Right ventricle myocardium inferior (tissue), 1 donor: ENCODE results near the gene SERTM1. TPM values are rescaled to one million over a fixed set of nuclear protein-coding genes. Genes with fewer than 3 reads are reported as not detected.

ENCODE experiments used
- ATAC-seq: fragments of 200-7000 bp; cut with Tn5 transposase; one replicate; pipeline ENCODE4 v1.9.1; 2020; ENCODE audit warnings: mild to moderate bottlenecking, moderate library complexity
- DNase-seq: peaks from one replicate; pipeline ENCODE4 v3.0.0; 2021; ENCODE audit errors: missing footprints
- intact Hi-C: fragments of 100-400 bp; cut with DNase I; formaldehyde crosslinking; loops from one replicate; pipeline ENCODE4 v1.11.0; 2022
- long read RNA-seq: library from polyadenylated mRNA; unstranded; transcript quantifications from one replicate; pipeline ENCODE4 v2.0.0, GENCODE V29; 2021
- total RNA-seq: library from RNA; stranded (reverse); fragmentation: NEBNext Ultra II Directional; extraction: Animal tissue kit (Norgen Biotek cat#: 25700); gene quantifications from one replicate; pipeline ENCODE4 v1.2.1, GENCODE V29; 2021
- donor health status: DM: no; HTN: yes; CAD: no; lungs with severe emphysema.

Gene SERTM1
- 2.0 TPM for total RNA-seq
- long read RNA-seq, partial matches to known transcripts, result 0 of 2 reads
- long read RNA-seq, other reads (novel, unspliced or antisense), result 0 of 2 reads

DNA sequence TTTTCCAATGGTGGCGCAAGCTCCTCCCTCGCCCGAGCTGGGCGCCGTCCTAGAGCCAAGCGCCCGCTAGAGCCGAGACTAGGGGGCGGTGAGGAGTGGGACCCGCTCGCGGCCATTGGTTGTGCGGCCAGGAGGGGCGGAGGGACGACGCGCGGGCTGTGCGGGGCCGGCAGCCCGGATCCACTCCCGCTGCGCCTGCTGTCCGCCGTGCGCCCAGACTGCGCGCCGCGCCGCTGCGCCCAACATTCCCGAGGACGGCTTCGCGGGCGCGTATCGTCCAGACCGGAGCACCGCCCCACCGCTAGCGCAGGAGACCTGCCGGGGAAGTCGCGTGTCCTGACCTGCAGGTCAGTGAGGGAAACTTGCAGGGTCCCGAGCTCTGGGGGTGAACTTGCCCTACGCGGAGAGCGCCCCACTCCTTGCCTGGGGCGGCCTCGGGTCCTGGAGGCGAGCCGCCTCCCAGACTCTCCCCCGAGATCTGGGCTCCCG lies at the start of gene SERTM1:
Gene SERTM1 (plus strand): TSS at position 183 of the 489 bp plus-strand sequence. CDS start 21,059 bp downstream, outside the sequence.
- intact Hi-C loops, result loop anchor here (5.0 kb wide), 1 partner anchor 132 kb away; no protein-coding TSS in a partner anchor
- DNase-seq (peak; percentile 69), ATAC-seq (peak; percentile 95)

- ATAC-seq (no peak), DNase-seq (no peak)
- intact Hi-C loops, result no loop called here
Observed at GRCh38 chr13:36628377-36629056, 45.3 kb upstream of the SERTM1 start.

- ATAC-seq (no peak), DNase-seq (no peak)
- intact Hi-C loops, result no loop called here
Observed at GRCh38 chr13:36629057-36629385, 44.8 kb upstream of the SERTM1 start.

DNA sequence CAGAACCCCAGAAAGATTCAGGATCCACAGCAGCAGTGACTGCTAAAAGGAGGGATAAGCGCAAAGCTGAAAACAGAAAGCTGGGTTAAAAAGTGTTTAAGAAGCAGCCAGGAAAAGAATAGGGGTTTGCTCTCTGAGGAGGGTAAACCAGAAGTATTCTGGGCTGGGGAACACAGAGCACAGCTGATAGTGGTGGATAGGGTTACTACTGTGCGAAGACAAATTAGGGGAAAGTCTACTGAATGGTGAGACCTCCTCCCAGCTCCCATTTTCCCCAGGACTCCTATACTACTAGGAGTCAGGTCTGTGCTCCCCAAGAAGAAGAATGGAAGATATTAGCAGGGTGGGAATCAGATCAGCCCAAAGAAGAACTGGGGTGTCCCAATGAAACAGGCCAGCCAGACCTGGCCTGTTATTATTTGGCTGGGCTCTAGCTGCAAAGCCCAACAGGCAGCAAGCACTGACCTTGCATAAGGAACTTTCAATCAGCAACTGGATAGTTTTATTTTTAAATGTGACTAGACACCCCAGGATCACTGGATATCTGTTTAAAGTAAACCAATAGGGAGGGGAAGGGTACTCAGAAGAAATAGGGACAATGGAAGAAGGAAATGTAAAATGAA lies 43.5 kb upstream of the SERTM1 start:
- DNase-seq (no peak), ATAC-seq (peak; percentile 62)
- intact Hi-C loops, result no loop called here

DNA sequence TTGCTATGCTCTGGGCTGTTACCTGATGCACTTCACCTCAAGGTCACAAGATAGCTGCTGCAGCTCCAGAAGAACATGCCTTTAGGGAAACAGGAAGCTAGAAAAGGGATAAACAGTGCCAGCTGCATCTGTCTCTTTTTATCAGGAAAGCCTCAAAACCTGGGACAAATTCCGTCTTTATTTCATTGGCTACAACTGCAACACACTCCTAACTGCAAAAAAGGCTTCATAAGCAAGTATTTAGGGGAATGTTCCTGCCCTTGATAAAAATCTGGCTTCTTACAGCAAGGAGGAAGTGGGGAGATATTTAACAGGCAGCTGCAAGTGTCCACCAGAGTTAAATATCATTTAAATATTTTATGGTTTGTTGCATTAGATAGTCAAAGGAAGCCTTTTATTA lies 34.2 kb upstream of the SERTM1 start:
- ATAC-seq (no peak), DNase-seq (no peak)
- intact Hi-C loops, result no loop called here

GRCh38 chr13:36650611-36651010 lies 23.2 kb upstream of the SERTM1 start:
- no peak for ATAC-seq
- intact Hi-C loops, result no loop called here

GRCh38 chr13:36665630-36666029 lies 8.2 kb upstream of the SERTM1 start:
- DNase-seq (no peak), ATAC-seq (no peak)
- intact Hi-C loops, result no loop called here

More at GRCh38 chr13:36650611-36651010, 23.2 kb upstream of the SERTM1 start:
- no peak for DNase-seq

GRCh38 chr13:36666477-36667229 lies 7.2 kb upstream of the SERTM1 start:
- ATAC-seq (no peak), DNase-seq (no peak)

GRCh38 chr13:36668316-36668715 lies 5.5 kb upstream of the SERTM1 start:
- intact Hi-C loops, result no loop called here
- ATAC-seq (no peak), DNase-seq (no peak)

More at GRCh38 chr13:36666477-36667229, 7.2 kb upstream of the SERTM1 start:
- intact Hi-C loops, result no loop called here

DNA sequence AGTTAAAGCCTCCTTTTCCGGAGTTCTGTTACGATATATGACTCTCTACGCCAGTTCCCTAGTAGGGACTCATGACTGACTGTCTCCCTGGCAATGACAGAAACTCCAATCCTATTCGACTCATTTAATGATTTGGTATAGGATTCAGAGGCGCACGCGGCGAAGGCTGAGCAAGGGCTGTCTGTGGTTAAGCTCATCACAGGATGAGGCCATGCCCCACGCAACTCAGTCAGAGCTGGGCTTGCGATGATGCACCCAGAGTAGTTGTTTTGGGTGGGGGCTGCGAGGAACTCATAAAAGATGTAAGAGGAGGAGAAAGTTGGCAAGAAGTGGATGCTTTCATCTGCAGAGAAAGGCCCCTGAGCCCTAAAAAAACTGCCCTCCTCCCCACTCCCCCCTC lies 468 bp upstream of the SERTM1 start:
- no peak for DNase-seq
- no peak for ATAC-seq
- intact Hi-C loops, result loop anchor here (5.0 kb wide), 1 partner anchor 131 kb away; no protein-coding TSS in a partner anchor

- DNase-seq, result no peak
- peak; percentile 35 for ATAC-seq
- intact Hi-C loops, result loop anchor here (5.0 kb wide), 1 partner anchor 132 kb away; no protein-coding TSS in a partner anchor
Observed at GRCh38 chr13:36674337-36675212, 755 bp downstream of the SERTM1 start.

- ATAC-seq, result no peak
- DNase-seq, result no peak
- intact Hi-C loops, result no loop called here
Observed at GRCh38 chr13:36675213-36675536, 1.4 kb downstream of the SERTM1 start.

- ATAC-seq, result no peak
- no peak for DNase-seq
- intact Hi-C loops, result no loop called here
Observed at GRCh38 chr13:36680913-36681312, 7.1 kb downstream of the SERTM1 start.

GRCh38 chr13:36681894-36682624 lies 8.2 kb downstream of the SERTM1 start:
- no peak for ATAC-seq

GRCh38 chr13:36683701-36684100 lies 9.9 kb downstream of the SERTM1 start:
- intact Hi-C loops, result no loop called here
- ATAC-seq (no peak), DNase-seq (no peak)

More at GRCh38 chr13:36681894-36682624, 8.2 kb downstream of the SERTM1 start:
- intact Hi-C loops, result no loop called here
- DNase-seq, result no peak

GRCh38 chr13:36685927-36686326 lies 12.1 kb downstream of the SERTM1 start:
- ATAC-seq, result no peak
- no peak for DNase-seq
- intact Hi-C loops, result no loop called here

- ATAC-seq, result no peak
- intact Hi-C loops, result no loop called here
- DNase-seq, result no peak
Observed at GRCh38 chr13:36696410-36697010, 22.7 kb downstream of the SERTM1 start.

DNA sequence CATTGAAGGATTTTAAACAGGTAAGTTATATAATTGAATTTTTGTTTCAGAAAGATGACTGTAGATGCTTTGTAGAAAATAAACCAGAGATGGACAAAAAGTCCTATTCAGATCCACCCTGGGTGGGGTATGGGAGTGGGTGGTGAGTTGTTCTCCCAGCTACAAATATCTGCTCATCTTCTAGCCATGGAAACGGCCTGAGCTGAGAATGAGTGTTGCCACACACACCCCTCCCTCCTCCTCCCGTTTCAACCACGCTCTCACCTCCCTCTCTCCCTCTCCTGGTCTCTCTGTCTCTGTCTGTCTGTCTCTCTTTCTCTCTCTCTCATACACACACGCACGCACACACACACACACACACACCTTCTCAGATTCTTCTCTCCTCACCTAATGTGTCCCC lies 26.4 kb downstream of the SERTM1 start:
- DNase-seq (no peak), ATAC-seq (no peak)
- intact Hi-C loops, result no loop called here
